CD4-positive, alpha-beta T cell treated with Interleukin-4 for 4 hours (primary cell): ENCODE measurements around the gene WFDC5.
"Not testable (repeated sequence)": the region's sequence is repeated elsewhere in the genome, so short reads cannot be mapped to it uniquely, and the experiment has no call there.

Experiments
- DNase-seq: peaks from one replicate; pipeline ENCODE4 v3.0.0-alpha.2; 2020

WFDC5 gene

DNA sequence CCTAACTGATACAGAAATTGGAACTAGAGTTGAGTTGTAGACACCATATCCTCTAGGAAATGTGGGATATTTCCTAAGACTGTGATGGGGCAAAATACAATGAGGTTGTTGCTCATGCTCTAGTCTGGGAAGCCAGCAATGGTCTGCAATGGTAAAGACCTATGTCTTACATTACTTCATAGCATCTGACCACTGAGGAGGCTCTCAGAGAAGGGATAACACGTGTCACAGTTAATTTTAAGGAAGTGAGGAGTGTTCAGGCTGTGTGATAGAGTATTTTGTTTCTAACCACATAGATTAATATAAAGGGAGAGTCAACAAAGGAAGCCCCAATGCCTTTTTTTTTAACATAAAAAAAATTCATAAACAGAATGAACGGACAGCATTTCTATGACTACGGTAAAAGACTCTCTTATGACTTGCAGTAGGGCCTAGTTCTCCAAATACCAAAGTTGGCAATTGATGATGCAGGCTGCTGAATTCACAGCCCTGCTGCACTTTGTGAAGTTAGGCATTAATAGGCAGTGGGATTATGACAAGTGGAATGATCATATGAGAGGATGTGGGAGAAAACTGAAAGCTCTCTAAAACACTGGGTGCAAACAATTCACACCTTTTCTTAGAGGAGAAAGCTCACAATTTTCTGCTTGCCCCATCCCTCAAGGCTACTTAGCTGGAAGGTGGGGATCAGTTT, 27.7 kb downstream of the WFDC5 start:
- no peak for DNase-seq

DNA sequence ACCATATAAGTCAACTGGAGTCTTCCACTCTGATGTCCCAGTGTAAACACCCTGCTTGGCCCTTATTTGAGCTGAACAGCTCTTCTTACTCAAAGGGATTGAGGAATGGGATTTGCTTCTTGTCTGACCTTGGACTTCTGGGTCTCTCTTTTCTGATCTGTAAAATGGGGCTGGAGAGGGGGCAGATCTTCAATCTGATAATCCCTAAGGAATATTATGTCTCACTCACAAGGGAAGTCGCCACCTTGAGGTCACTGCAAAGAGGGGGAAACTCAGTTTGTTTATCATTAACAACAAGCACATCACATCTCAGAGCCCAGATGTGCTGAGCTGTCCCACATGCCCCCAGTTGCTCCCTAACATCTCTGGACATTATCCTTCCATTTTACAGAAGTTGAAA, 29.1 kb downstream of the WFDC5 start:
- no peak for DNase-seq

DNA sequence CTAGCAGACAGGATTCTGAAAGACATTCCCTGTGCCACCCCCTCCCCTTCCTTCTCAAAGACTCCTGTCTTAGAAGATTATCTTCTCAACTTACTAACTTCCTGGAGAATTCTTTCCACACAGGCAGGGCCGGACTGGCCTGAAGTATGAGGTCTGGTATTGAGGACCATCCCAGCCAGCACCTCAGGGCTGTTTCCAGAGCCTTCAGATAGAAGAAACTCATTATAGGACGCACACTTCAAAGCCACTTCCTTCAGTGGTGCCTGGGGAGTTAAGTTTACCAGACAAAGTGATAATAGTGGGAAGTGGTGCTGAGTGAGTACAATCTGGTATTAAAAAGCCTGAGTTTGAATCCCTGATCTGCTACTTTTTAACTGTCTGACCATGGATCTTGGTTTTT, 29.7 kb downstream of the WFDC5 start:
- DNase-seq = no peak

DNA sequence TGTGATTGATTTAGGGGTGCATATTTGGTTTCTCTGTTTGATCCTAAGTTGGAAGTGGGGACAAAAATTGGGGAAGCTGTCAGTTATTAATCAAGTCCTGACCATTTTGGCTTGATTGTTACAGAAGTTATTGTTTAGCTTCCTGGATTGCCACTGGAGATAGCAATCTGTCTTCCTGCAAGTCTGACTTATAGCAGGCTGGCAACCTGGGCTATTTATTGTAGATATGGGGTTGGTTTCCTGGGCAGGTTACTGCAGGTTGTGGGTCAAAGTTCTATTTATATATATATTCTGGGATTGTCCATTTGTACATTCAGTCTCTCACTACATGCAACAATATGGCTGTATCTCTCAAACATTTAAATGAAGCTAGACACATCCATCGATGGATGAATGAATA, 31.8 kb downstream of the WFDC5 start:
- no peak for DNase-seq

DNA sequence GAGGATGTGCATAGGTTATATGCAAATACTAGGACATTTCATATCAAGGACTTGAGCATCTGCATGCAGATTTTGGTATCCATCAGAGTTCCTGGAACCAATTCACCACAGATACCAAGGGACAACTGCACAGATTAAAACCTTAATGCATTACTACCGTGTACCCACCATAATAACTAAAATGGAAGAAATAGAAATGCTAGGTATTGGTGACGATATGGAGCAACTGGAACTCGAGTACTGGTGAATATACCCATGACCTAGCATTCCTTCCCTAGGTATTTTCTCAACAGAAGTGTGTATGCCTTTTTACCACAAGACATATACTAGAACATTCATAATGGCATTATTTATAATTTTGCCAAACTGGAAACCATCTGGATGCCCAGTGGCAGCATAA, 32.5 kb downstream of the WFDC5 start:
- DNase-seq = no peak

DNA sequence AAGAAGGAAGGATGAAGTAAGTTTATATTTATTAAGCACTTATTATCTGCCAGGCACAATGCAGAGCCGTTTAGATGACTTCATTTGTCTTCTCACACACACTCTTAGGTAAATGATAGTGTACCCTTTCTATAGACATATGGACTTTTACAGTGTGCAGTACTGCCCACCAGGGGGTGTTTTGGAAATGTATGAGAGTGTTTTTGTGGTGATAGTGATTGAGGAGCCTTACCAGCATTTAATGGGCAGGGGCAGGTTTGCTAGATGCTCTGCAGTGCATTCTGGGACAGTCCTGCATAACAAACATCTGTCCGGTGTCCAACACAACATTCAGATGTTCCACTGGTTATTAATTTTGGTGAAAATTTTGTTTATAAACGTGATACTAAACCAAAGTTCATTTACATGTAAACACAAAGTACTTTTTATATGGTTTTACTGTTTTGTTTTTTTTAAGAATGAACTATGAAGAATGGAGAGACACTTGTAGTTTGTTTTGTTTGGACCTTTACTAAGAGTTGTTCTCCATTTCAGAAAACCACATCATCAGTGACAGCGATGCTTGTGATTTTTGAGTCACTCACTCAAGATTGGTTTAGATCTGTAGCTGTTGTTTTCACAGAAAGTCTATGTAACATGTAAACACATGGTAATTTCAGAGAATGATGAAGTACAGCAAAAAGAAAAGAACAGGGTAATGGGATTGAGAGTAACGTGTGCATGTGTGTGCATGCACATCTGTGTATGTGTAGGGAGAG, 33.9 kb downstream of the WFDC5 start:
- no peak for DNase-seq

DNA sequence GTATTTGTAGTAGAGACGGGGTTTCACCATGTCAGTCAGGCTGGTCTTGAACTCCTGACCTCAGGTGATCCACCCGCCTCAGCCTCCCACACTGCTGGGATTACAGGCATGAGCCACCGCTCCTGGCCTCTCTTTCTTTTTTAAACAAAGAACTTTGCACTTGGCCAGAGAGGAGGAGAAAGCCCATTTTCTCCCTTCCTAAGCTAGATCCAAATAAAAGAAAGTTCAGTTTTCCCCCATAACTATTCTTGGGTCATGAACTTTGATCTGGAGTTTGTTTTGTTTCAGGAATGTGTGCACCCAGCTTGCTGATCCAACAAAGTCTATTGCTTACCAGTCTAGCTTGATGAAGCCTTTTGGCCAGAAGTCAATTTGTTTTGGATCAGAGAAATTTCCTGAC, 37.4 kb downstream of the WFDC5 start:
- no peak for DNase-seq

DNA sequence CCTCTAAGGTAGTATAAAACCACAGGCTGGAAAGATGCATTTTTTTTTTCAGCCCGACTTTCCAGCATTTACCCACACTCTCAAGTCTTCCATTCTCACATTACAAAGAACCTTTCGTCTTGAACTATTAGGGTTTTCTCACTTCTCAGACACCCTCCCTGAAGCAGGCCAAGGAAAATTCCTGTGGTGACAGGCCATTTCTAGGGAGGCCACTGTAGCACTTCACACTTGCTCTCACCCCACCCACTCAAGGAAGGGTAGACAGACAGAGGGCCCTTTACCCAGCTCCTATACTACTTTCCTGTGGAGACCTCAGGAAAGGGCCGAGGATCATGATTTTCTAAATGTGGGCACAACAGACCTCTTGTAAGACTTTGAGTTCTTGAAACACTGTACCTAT, 41.8 kb downstream of the WFDC5 start:
- no peak for DNase-seq

DNA sequence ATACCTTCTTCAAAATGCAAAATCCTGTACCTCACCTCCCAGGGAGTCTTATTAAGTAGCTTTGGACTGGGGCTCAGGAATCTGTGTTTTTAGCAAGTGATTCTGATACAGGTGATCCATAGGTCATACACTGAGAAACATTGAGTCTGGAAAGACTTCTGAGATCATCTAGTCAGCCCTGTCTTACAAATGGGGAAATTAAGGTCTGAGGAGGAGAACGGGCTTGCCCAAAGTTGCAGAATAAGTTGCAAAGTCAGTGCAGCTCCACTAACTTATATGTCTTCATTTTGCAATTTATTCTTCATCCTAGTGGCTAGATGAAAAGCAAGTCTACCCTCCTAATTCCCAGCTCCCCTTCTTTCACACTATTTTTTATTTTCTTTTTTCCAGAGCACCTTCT, 42.9 kb downstream of the WFDC5 start:
- DNase-seq = no peak

DNA sequence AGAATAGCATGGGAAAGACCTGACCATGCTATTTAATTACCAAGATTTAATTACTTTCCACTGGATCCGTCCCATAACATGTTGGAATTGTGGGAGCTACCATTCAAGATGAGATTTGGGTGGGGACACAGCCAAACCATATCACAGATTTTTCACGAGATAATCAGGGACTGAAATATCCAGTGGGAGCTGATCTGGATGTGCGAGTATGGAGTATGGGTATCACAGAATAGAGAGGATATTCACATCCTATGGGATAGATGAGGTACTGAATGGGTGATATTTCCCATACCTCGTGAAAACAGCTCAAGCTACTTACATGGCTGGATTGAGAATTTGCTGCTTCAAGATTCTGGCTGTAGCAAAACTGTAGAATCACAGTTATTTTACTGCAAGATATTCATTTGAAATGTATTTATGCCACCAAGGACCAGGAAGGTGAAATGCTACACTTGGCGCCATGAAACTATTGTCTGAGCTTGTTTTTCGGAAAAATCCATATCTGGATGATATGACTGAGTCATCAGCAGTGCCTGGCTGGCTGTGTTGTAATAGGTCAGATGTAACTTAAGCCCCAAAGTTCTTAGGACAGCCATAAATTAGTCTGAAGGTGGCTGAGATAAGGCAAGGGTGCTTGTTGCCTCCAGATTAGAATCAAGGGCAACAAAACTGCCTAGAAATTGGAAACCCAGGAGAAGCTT, 43.9 kb downstream of the WFDC5 start:
- DNase-seq = no peak

DNA sequence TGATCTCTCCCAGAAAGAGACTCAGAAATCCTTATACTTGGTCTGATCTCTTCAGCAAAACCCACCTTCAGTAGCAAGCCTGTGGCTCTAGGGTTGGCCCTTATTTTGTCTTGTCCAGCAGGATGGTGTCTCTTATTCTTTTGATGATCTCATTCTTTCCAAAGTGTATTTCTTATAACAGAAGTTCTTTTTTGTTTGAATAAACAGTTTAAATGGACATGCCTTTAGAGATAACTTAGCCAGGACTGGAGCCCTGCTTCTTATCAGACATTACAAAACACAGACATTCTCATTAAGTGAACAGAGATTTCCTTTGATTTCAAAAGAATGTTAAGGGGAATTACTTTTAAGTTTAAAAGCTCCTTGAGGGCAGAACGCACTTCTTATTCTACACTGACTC, 45.7 kb downstream of the WFDC5 start:
- no peak for DNase-seq

DNA sequence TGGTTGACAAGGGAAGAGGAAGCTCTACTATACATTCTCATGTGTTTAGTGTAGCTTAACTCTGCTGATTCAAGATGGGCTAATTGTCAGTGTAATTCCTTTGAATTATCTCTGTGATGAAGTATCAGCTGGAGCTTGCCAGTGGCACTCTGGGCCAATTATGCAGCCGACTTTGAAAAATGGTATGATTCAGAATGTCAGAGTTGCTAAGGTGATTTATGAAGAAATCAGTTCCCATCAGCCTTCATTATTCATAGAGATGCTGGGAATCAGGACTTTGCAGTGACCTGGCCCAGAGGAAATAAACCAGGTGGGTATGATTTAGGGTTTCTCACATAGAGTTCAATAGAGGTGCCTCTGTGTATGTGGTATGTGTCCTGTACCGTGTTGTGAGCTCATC, 47.4 kb downstream of the WFDC5 start:
- DNase-seq = no peak

DNA sequence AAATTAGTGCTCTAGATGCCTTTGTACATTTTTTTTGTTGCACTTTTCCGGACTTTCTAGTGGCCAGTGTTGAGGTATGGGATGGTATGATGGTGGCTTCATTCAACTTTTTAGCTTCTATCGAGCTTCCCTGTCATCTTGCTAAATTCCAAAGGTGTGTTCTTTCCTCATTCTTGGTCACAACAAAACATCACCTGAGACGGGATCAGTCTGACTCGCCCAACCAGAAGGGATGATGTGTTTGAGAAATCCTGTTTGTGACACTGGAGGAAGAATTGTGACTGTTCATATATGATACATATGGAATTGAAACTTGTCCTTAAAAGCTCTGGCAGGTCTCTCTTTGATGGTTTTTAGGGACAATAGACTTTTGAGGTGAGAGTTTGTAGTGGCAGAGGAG, 47.9 kb downstream of the WFDC5 start:
- no peak for DNase-seq

DNA sequence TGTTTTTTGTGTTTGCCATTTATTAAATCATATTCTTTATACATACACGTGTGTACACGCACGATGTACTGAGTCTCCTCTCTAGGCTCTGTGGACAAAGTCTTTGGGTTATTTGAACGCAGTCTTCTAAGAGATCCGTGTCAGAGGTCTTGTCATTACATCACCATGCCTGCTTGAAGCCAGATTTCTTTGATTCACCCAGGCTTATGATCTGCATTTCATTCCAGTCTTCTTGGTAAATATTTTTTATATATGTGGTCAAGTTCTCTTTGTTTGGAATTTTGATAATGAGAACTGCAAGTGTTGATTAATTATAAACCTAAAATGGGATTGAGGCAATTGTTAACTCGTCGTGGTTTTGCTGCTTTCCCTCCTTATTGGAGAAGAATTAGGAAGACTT, 48.6 kb downstream of the WFDC5 start:
- no peak for DNase-seq

DNA sequence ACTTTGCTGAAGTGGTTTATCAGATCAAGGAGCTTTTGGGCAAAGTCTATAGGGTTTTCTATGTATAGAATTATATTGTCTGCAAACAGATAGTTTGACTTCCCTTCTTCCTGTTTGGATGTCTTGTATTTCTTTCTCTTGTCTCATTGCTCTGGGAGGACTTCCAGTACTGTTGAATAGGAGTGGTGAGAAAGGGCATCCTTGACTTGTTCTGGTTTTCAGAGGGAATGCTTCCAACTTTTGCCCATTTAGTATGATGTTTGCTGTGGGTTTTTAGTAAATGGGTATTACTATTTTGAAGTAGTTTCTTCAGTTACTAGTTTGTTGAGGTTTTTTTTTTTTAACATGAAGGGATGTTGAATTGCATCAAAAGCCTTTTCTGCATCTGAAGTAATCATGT, 50.2 kb downstream of the WFDC5 start:
- no peak for DNase-seq

DNA sequence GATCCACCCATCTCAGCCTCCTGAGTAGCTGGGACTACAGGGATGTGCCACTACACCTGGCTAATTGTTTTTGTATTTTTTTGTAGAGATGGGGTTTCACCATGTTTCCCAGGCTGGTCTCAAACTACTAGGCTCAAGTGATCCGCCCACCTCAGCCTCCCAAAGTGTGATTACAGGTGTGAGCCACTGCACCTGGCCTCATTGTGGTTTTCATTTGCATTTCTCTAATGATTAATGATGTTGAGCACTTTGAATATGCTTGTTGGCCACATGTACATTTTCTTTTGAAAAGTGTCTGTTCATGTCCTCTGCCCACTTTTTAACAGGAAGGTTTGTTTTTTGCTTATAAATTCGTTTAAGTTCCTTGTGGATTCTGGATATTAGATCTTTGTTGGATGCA, 51.9 kb downstream of the WFDC5 start:
- DNase-seq = not testable (repeated sequence)

DNA sequence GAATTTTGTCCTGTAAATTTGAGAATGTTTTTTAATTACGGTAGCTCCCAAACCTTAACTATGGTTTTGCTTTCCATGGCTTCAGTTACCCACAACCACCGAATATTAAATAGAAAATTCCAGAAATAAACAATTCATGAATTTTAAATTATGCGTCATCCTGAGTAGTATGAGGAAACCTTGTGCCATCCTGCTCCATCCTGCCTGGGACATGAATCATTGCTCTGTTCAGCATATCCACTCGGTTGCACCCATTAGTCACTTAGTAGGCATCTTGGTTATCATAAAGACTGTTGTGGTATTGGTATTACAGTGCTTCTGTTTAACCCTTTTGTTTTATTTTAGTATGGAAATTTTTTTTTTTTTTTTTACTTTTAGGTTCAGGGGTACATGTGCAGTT, 53.7 kb downstream of the WFDC5 start:
- DNase-seq = no peak

DNA sequence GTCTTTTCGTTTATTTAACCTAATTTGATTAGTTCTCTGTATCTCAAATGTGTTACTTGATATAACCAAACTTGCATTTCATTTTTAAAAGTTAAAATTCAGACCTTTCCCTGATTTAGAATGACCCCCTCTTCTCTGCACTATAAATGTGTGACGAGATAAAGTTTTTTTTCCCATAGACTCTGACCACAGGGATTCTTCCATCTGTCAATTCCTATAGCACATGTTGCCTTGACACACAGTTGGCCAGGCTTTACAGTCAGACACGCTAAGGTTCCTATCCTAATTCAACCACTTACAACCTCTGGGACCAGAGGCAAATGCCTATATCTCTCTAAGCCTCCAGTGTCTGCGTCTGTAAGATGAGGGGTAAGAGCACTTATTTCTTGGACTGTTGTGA, 54.7 kb downstream of the WFDC5 start:
- no peak for DNase-seq
